Vagina (tissue), 2 donors: ENCODE data around the gene SLC15A1. TPM values are rescaled to one million over a fixed set of nuclear protein-coding genes. Genes with fewer than 3 reads are reported as not detected.

Experiments
- DNase-seq, 2 donors: peaks; one replicate each; pipeline ENCODE4 v3.0.0-alpha.2; 2017; ENCODE audit errors: extremely low spot score in 2 of 2
- H3K27ac ChIP-seq: fragments of 200-600 bp; sonication (generic); one replicate; pipeline ENCODE4 v1.5.1; 2019
- H3K27me3 ChIP-seq: fragments of 200-600 bp; sonication (generic); one replicate; pipeline ENCODE4 v1.5.1; 2019
- H3K36me3 ChIP-seq, 2 donors: fragments of 200-600 bp; sonication (generic); one replicate each; pipeline ENCODE4 v1.5.1; 2017 to 2019
- H3K4me1 ChIP-seq: fragments of 200-600 bp; sonication (generic); one replicate; pipeline ENCODE4 v1.5.1; 2019
- H3K4me3 ChIP-seq, 2 donors: fragments of 200-600 bp; sonication (generic); 1 replicate in 1 of 2; 2 replicates in 1 of 2; pipeline ENCODE4 v1.5.1; 2016 to 2019
- H3K9me3 ChIP-seq: fragments of 200-600 bp; sonication (generic); one replicate; pipeline ENCODE4 v1.5.1; 2019
- POLR2A ChIP-seq, 2 donors: fragments of 450-650 bp; IDR thresholded peaks; one replicate each; pipeline ENCODE4 v1.6.1; 2017; ENCODE audit warnings: antibody characterized with exemption in 2 of 2, mild to moderate bottlenecking in 2 of 2, moderate library complexity in 2 of 2
- POLR2AphosphoS5 ChIP-seq, 2 donors: sonication (generic); formaldehyde crosslinking; IDR thresholded peaks; one replicate each; pipeline ENCODE4 v1.9.0; 2017; ENCODE audit warnings: antibody characterized with exemption in 2 of 2, mild to moderate bottlenecking in 2 of 2, low read depth in 1 of 2; ENCODE audit not compliant: insufficient read depth in 1 of 2
- intact Hi-C: fragments of 100-400 bp; cut with DNase I; formaldehyde crosslinking; loops from one replicate; pipeline ENCODE4 v1.15.1; 2023
- total RNA-seq: library from RNA; depleted of rRNA; stranded (reverse); fragments of >200 nt; gene quantifications from one replicate; pipeline ENCODE4 v1.2.3, GENCODE V29; 2016
- TF ChIP-seq, protein P1 (sequence below), 3 experiments: fragments of 450-650 bp in 2 of 3; fragments of 200-600 bp in 1 of 3; sonication (generic) in 1 of 3; IDR thresholded peaks; one replicate each; pipeline ENCODE4 v1.5.1; 2017 to 2019; ENCODE audit warnings: antibody characterized with exemption in 3 of 3, mild to moderate bottlenecking in 2 of 3, moderate library complexity in 2 of 3

The SLC15A1 gene
- total RNA-seq, 1 donor from 2014 or later: 7.4 TPM

DNA sequence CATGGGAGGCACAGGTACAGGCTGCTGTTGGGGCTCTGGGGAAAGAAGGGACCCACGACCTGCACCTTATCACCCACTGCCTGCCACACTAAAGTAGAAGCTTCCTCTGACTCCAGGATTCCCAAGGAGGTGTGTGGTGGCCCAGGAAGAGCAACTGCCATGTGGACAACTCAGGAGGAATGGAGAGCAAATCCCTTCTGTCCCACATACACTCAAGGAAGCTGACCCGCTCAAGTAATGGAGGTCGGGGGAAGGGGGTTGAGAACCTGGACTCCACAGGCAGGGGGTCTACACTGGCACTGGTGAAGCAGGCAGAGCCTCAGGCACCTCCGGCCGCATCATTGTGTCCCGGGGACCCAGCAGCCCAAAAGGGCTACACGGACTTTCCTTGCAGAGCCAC is 29.4 kb upstream of the SLC15A1 start:
- Histone ChIP-seq H3K4me1 (no peaks in the 10 kb centered on the region), H3K9me3 (no peaks in the 10 kb centered on the region), H3K27ac (no peak overlapping the region), H3K27me3 (no peaks in the 10 kb centered on the region), H3K4me3 (no peak overlapping the region), H3K36me3 (no peaks in the 10 kb centered on the region)
- TF ChIP-seq POLR2A (IDR thresholded peaks at IDR 0.05) (no peak), POLR2AphosphoS5 (IDR thresholded peaks at IDR 0.05; ENCODE audit: insufficient read depth in 1 of 2, low read depth in 1 of 2) (no peak)
- TF ChIP-seq, protein P1, sequence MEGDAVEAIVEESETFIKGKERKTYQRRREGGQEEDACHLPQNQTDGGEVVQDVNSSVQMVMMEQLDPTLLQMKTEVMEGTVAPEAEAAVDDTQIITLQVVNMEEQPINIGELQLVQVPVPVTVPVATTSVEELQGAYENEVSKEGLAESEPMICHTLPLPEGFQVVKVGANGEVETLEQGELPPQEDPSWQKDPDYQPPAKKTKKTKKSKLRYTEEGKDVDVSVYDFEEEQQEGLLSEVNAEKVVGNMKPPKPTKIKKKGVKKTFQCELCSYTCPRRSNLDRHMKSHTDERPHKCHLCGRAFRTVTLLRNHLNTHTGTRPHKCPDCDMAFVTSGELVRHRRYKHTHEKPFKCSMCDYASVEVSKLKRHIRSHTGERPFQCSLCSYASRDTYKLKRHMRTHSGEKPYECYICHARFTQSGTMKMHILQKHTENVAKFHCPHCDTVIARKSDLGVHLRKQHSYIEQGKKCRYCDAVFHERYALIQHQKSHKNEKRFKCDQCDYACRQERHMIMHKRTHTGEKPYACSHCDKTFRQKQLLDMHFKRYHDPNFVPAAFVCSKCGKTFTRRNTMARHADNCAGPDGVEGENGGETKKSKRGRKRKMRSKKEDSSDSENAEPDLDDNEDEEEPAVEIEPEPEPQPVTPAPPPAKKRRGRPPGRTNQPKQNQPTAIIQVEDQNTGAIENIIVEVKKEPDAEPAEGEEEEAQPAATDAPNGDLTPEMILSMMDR (IDR thresholded peaks at IDR 0.05): no peak
- no peak for DNase-seq
- intact Hi-C loops: no loop called here

DNA sequence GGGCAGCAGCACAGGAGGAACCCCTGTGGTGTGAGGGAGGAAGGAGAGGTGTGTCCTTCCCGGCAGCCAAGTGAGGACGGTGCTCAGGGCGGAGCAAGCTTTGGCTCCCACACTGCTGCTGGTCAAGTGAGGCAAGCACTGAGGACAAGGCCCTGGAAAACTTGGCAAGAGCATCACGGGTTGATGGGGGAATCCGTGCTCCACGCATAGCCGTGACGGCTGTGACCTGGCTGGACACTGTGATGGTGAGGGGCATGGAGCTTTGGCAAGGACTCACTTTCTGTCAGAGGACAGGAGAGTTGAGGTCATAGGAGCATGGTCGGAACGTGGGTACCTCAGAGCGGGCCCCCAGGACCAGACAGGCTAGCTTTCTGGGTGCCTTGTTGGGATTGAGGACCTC is 29.0 kb upstream of the SLC15A1 start:
- intact Hi-C loops: no loop called here
- H3K27ac ChIP-seq: no peak overlapping the region
- DNase-seq: no peak
- no peak overlapping the region for H3K4me3 ChIP-seq
- no peaks in the 10 kb centered on the region for H3K36me3 ChIP-seq
- no peaks in the 10 kb centered on the region for H3K27me3 ChIP-seq
- no peak for TF ChIP-seq POLR2A (IDR thresholded peaks at IDR 0.05)
- no peaks in the 10 kb centered on the region for H3K4me1 ChIP-seq
- no peaks in the 10 kb centered on the region for H3K9me3 ChIP-seq

DNA sequence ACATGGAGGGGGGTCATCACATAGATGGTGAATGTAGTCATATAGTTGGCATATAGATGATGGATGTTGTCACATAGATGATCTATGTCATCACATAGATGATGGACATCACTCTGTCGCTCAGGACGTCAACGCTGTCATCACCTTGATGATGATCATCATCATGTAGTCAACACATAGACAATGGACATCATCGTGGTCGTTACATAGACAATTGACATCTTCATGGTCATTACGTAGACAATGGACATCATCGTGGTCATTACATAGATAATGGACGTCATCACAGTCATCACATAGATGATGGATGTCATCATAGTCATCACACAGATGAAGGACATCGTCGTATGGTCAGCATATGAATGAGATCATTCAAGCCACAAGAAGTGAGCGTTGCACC is 28.6 kb upstream of the SLC15A1 start:
- TF ChIP-seq, protein P1 (IDR thresholded peaks at IDR 0.05): no peak
- TF ChIP-seq POLR2AphosphoS5 (IDR thresholded peaks at IDR 0.05; ENCODE audit: insufficient read depth in 1 of 2, low read depth in 1 of 2) (no peak), POLR2A (IDR thresholded peaks at IDR 0.05) (no peak)
- intact Hi-C loops: no loop called here
- H3K4me1 ChIP-seq: no peaks in the 10 kb centered on the region
- DNase-seq: no peak
- H3K9me3 ChIP-seq: no peaks in the 10 kb centered on the region
- H3K36me3 ChIP-seq: no peaks in the 10 kb centered on the region
- H3K27ac ChIP-seq: no peak overlapping the region
- no peak overlapping the region for H3K4me3 ChIP-seq
- no peaks in the 10 kb centered on the region for H3K27me3 ChIP-seq

DNA sequence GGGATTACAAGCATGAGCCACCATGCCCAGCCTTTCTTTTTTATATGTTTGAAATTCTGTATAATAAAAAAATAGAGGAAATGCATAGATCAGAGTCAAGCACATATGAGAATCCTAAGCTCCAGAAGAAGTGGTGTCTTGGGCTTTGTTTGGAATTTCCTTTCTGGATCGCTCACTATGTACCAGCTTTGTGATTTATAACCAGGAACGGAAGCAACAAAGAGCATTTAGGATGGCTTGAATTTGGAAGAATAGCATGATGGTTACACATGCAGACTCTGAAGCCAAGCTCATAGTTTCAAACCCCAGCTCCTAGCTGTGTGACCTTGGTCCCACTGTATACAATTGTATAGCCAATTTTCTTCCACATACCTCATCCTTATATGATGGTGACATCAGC is 28.0 kb upstream of the SLC15A1 start:
- Histone ChIP-seq H3K4me3 (no peak overlapping the region), H3K9me3 (no peaks in the 10 kb centered on the region), H3K27ac (no peak overlapping the region), H3K4me1 (no peaks in the 10 kb centered on the region), H3K27me3 (no peaks in the 10 kb centered on the region), H3K36me3 (no peaks in the 10 kb centered on the region)
- TF ChIP-seq POLR2AphosphoS5 (IDR thresholded peaks at IDR 0.05; ENCODE audit: insufficient read depth in 1 of 2, low read depth in 1 of 2) (no peak), POLR2A (IDR thresholded peaks at IDR 0.05) (no peak)
- intact Hi-C loops: no loop called here
- DNase-seq: no peak

DNA sequence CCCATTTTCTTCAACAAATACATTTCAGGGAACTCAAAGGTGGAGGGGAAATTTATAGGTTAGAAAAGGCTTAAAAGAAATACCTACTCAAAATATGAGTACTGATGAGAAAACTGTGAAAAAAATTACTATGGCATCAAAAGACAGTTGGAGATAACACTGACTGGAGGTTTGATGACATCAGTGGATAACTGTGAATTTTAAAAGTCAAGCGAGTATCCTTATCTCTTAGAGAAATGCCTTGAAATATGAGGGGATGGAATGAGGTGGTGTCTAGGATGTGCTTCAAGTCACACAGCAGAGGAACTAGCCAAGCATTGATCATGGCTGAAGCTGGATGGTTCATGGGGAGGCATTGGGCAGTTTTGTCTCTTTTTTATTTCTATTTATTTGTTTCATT is 27.2 kb upstream of the SLC15A1 start:
- no peak overlapping the region for H3K4me3 ChIP-seq
- H3K27ac ChIP-seq: no peak overlapping the region
- no peak for DNase-seq
- intact Hi-C loops: no loop called here
- TF ChIP-seq, protein P1 (IDR thresholded peaks at IDR 0.05): no peak
- TF ChIP-seq POLR2A (IDR thresholded peaks at IDR 0.05) (no peak), POLR2AphosphoS5 (IDR thresholded peaks at IDR 0.05; ENCODE audit: insufficient read depth in 1 of 2, low read depth in 1 of 2) (no peak)
- no peaks in the 10 kb centered on the region for H3K9me3 ChIP-seq
- H3K36me3 ChIP-seq: no peaks in the 10 kb centered on the region
- no peaks in the 10 kb centered on the region for H3K4me1 ChIP-seq
- H3K27me3 ChIP-seq: no peaks in the 10 kb centered on the region

DNA sequence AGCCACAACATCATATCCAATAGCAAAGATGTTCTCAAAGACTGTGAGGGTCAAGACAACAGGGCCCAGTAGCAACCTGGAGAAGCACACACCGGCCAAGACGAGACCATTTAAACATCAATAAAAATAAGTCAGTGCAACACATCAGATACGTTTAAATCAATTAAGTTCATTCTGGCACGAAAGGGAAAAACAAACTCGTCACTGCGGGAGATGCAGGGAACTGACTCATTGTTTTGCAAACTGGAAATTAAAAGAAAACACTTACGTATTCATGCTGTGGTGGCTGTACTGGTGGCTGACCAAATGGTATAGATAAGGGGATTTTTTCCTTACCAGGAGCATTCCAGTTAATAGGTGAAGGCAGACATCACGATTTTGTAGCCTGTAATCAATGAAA is 26.3 kb upstream of the SLC15A1 start:
- intact Hi-C loops: no loop called here
- no peaks in the 10 kb centered on the region for H3K9me3 ChIP-seq

More for the DNA sequence above, 26.3 kb upstream of the SLC15A1 start:
- Histone ChIP-seq H3K27me3 (no peaks in the 10 kb centered on the region), H3K4me3 (no peak overlapping the region), H3K36me3 (no peaks in the 10 kb centered on the region), H3K4me1 (no peaks in the 10 kb centered on the region), H3K27ac (no peak overlapping the region)
- DNase-seq: no peak
- TF ChIP-seq POLR2AphosphoS5 (IDR thresholded peaks at IDR 0.05; ENCODE audit: insufficient read depth in 1 of 2, low read depth in 1 of 2): no peak
- TF ChIP-seq, protein P1 (IDR thresholded peaks at IDR 0.05): no peak
- TF ChIP-seq POLR2A (IDR thresholded peaks at IDR 0.05): no peak
